ENCODE measurements around the gene KLHL26.

Gene KLHL26

GRCh38 chr19:18603958-18604819, 32.6 kb upstream of the KLHL26 start:
- no peak for DNase-seq (ENCODE audit: low read depth in 2 of 2)
- H3K4me3 ChIP-seq (replicated peaks in 1 of 2; ENCODE audit: low read depth in 2 of 2, low read length in 2 of 2), result no peak overlapping the region
- TF ChIP-seq CTCF (IDR thresholded peaks at IDR 0.05; ENCODE audit: low read depth, low read length), result no peak

GRCh38 chr19:18604820-18605159, 32.0 kb upstream of the KLHL26 start:
- TF ChIP-seq CTCF (IDR thresholded peaks at IDR 0.05; ENCODE audit: low read depth, low read length), result no peak
- DNase-seq (ENCODE audit: low read depth in 2 of 2), result no peak
- no peak overlapping the region for H3K4me3 ChIP-seq (replicated peaks in 1 of 2; ENCODE audit: low read depth in 2 of 2, low read length in 2 of 2)

- no peak for TF ChIP-seq CTCF (IDR thresholded peaks at IDR 0.05; ENCODE audit: low read depth, low read length)
- peak overlapping the region in 1 of 2 donors; percentile 22 for H3K4me3 ChIP-seq (replicated peaks in 1 of 2; ENCODE audit: low read depth in 2 of 2, low read length in 2 of 2)
Measured at GRCh38 chr19:18605196-18605545, 31.7 kb upstream of the KLHL26 start.

GRCh38 chr19:18605546-18606280, 31.1 kb upstream of the KLHL26 start:
- TF ChIP-seq CTCF (IDR thresholded peaks at IDR 0.05; ENCODE audit: low read depth, low read length), result no peak
- H3K4me3 ChIP-seq (replicated peaks in 1 of 2; ENCODE audit: low read depth in 2 of 2, low read length in 2 of 2), result peak overlapping the region; percentile 18 to 22
- no peak for DNase-seq (ENCODE audit: low read depth in 2 of 2)

More at GRCh38 chr19:18605196-18605545, 31.7 kb upstream of the KLHL26 start:
- no peak for DNase-seq (ENCODE audit: low read depth in 2 of 2)

GRCh38 chr19:18606281-18607225, 30.3 kb upstream of the KLHL26 start, which contains the start of gene CRLF1:
Gene CRLF1, minus strand, starts transcription at chr19:18606799. Its CDS starts 143 bp downstream, at chr19:18606656.
- DNase-seq (ENCODE audit: low read depth in 2 of 2), result no peak
- peak within 1 kb of the TSS; percentile 18 to 29 for H3K4me3 ChIP-seq (replicated peaks in 1 of 2; ENCODE audit: low read depth in 2 of 2, low read length in 2 of 2)
- TF ChIP-seq CTCF (IDR thresholded peaks at IDR 0.05; ENCODE audit: low read depth, low read length), result no peak

Measured in cardiac fibroblast (primary cell).